ENCODE measurements around the gene LMO7. TPM values are rescaled to one million over a fixed set of nuclear protein-coding genes. Genes with fewer than 3 reads are reported as not detected.

LMO7 gene
- total RNA-seq, 2 donors from 2014 or later = 3.1 to 5.9 TPM

- DNase-seq (ENCODE audit: low spot score) = no peak
- Mint-ChIP-seq H3K9me3 (no peaks in the 10 kb centered on the region), H3K27ac (no peak overlapping the region), H3K27me3 (peaks cover 16 to 20% of the 10 kb centered on the region in 2 donors), H3K4me1 (ENCODE audit: low read depth in 2 of 2) (no peaks in the 10 kb centered on the region), H3K36me3 (no peaks in the 10 kb centered on the region), H3K4me3 (no peak overlapping the region)
- ATAC-seq = no peak
Measured at GRCh38 chr13:75882261-75882660, 246.1 kb downstream of the LMO7 start.

GRCh38 chr13:75889427-75889826 is 253.3 kb downstream of the LMO7 start:
- Mint-ChIP-seq H3K27ac (no peak overlapping the region), H3K27me3 (peaks cover 14 to 15% of the 10 kb centered on the region in 2 donors)
- ATAC-seq = no peak

GRCh38 chr13:75895168-75895567 is 259.0 kb downstream of the LMO7 start:
- DNase-seq (ENCODE audit: low spot score) = no peak
- Mint-ChIP-seq H3K4me1 (ENCODE audit: low read depth in 2 of 2) (no peaks in the 10 kb centered on the region), H3K27ac (no peak overlapping the region), H3K9me3 (no peaks in the 10 kb centered on the region), H3K27me3 (peaks cover 7 to 23% of the 10 kb centered on the region in 2 donors), H3K36me3 (no peaks in the 10 kb centered on the region), H3K4me3 (no peak overlapping the region)
- no peak for ATAC-seq

More at GRCh38 chr13:75889427-75889826, 253.3 kb downstream of the LMO7 start:
- Mint-ChIP-seq H3K4me1 (ENCODE audit: low read depth in 2 of 2) (no peaks in the 10 kb centered on the region), H3K36me3 (no peaks in the 10 kb centered on the region), H3K4me3 (no peak overlapping the region), H3K9me3 (no peaks in the 10 kb centered on the region)
- DNase-seq (ENCODE audit: low spot score) = no peak

GRCh38 chr13:75896271-75896670 is 260.1 kb downstream of the LMO7 start:
- Mint-ChIP-seq H3K36me3 (no peaks in the 10 kb centered on the region), H3K27ac (no peak overlapping the region), H3K9me3 (no peaks in the 10 kb centered on the region), H3K4me1 (ENCODE audit: low read depth in 2 of 2) (no peaks in the 10 kb centered on the region), H3K4me3 (no peak overlapping the region), H3K27me3 (peaks cover 7 to 27% of the 10 kb centered on the region in 2 donors)
- ATAC-seq (no peak), DNase-seq (ENCODE audit: low spot score) (no peak)

- ATAC-seq (no peak), DNase-seq (ENCODE audit: low spot score) (no peak)
- Mint-ChIP-seq H3K9me3 (no peaks in the 10 kb centered on the region), H3K4me3 (no peak overlapping the region), H3K4me1 (ENCODE audit: low read depth in 2 of 2) (no peaks in the 10 kb centered on the region), H3K27ac (no peak overlapping the region), H3K27me3 (peaks cover 7 to 27% of the 10 kb centered on the region in 2 donors), H3K36me3 (no peaks in the 10 kb centered on the region)
Measured at GRCh38 chr13:75897386-75897785, 261.3 kb downstream of the LMO7 start.

GRCh38 chr13:75901501-75901900 is 265.4 kb downstream of the LMO7 start:
- Mint-ChIP-seq H3K36me3 (no peaks in the 10 kb centered on the region), H3K4me3 (no peak overlapping the region), H3K4me1 (ENCODE audit: low read depth in 2 of 2) (no peaks in the 10 kb centered on the region), H3K27me3 (peaks cover 7 to 33% of the 10 kb centered on the region in 2 donors), H3K9me3 (no peaks in the 10 kb centered on the region), H3K27ac (no peak overlapping the region)
- DNase-seq (ENCODE audit: low spot score) (no peak), ATAC-seq (no peak)

GRCh38 chr13:75902166-75903104 is 266.3 kb downstream of the LMO7 start:
- DNase-seq (ENCODE audit: low spot score) (no peak), ATAC-seq (no peak)
- no peaks in the 10 kb centered on the region for H3K9me3 Mint-ChIP-seq
- H3K36me3 Mint-ChIP-seq = no peaks in the 10 kb centered on the region
- no peaks in the 10 kb centered on the region for H3K4me1 Mint-ChIP-seq (ENCODE audit: low read depth in 2 of 2)
- no peak overlapping the region for H3K4me3 Mint-ChIP-seq
- H3K27me3 Mint-ChIP-seq = peaks cover 5 to 29% of the 10 kb centered on the region in 2 donors
- no peak overlapping the region for H3K27ac Mint-ChIP-seq

- no peak for ATAC-seq
- DNase-seq (ENCODE audit: low spot score) = no peak
- Mint-ChIP-seq H3K4me1 (ENCODE audit: low read depth in 2 of 2) (no peaks in the 10 kb centered on the region), H3K4me3 (no peak overlapping the region), H3K27me3 (peaks cover 0 to 24% of the 10 kb centered on the region in 2 donors), H3K36me3 (no peaks in the 10 kb centered on the region), H3K9me3 (no peaks in the 10 kb centered on the region), H3K27ac (no peak overlapping the region)
Measured at GRCh38 chr13:75904012-75904411, 267.9 kb downstream of the LMO7 start.

- ATAC-seq = no peak
- peaks cover 0 to 18% of the 10 kb centered on the region in 2 donors for H3K27me3 Mint-ChIP-seq
Measured at GRCh38 chr13:75906315-75906714, 270.2 kb downstream of the LMO7 start.

GRCh38 chr13:75907044-75907443 is 270.9 kb downstream of the LMO7 start:
- Mint-ChIP-seq H3K36me3 (no peaks in the 10 kb centered on the region), H3K4me1 (ENCODE audit: low read depth in 2 of 2) (no peaks in the 10 kb centered on the region), H3K9me3 (no peaks in the 10 kb centered on the region), H3K4me3 (no peak overlapping the region), H3K27ac (no peak overlapping the region), H3K27me3 (peaks cover 0 to 18% of the 10 kb centered on the region in 2 donors)
- DNase-seq (ENCODE audit: low spot score) (no peak), ATAC-seq (no peak)

More at GRCh38 chr13:75906315-75906714, 270.2 kb downstream of the LMO7 start:
- no peaks in the 10 kb centered on the region for H3K9me3 Mint-ChIP-seq
- H3K27ac Mint-ChIP-seq = no peak overlapping the region
- no peak for DNase-seq (ENCODE audit: low spot score)
- H3K4me3 Mint-ChIP-seq = no peak overlapping the region
- H3K4me1 Mint-ChIP-seq (ENCODE audit: low read depth in 2 of 2) = no peaks in the 10 kb centered on the region
- H3K36me3 Mint-ChIP-seq = no peaks in the 10 kb centered on the region

GRCh38 chr13:75908141-75908540 is 272.0 kb downstream of the LMO7 start:
- ATAC-seq = no peak
- Mint-ChIP-seq H3K27ac (no peak overlapping the region), H3K27me3 (peaks cover 2 to 18% of the 10 kb centered on the region in 2 donors), H3K36me3 (no peaks in the 10 kb centered on the region), H3K9me3 (no peaks in the 10 kb centered on the region), H3K4me1 (ENCODE audit: low read depth in 2 of 2) (no peaks in the 10 kb centered on the region), H3K4me3 (no peak overlapping the region)
- no peak for DNase-seq (ENCODE audit: low spot score)

Other genes starting within 250 kb of the LMO7 start
- 1 to 10 TPM; 2.9 to 7.2 TPM for gene TBC1D4, start 154.2 kb upstream of the LMO7 start, total RNA-seq
- gene COMMD6, start 98.5 kb upstream of the LMO7 start, total RNA-seq = 10 to 100 TPM; 65.4 to 89.6 TPM
- 10 to 100 TPM; 34.3 to 41.5 TPM for gene UCHL3, start 86.5 kb upstream of the LMO7 start, total RNA-seq